Stimulated activated CD4-positive, alpha-beta T cell treated with anti-CD3 and anti-CD28 coated beads, Interleukin-4, amount 100 ng/mL, for 48 hours (primary cell): Measurements from ENCODE around the gene GPR21.

Source experiments
- DNase-seq, 2 donors: peaks; one replicate each; pipeline ENCODE4 v3.0.0-alpha.2; 2020; ENCODE audit warnings: low read depth in 2 of 2

Gene GPR21

GRCh38 chr9:123063896-123064295, 30.4 kb downstream of the GPR21 start:
- no peak for DNase-seq

GRCh38 chr9:123064716-123065115, 31.2 kb downstream of the GPR21 start:
- no peak for DNase-seq

- DNase-seq, result no peak
These were observed 31.7 kb downstream of the GPR21 start for GRCh38 chr9:123065196-123065595.

GRCh38 chr9:123067136-123067535, 33.7 kb downstream of the GPR21 start:
- no peak for DNase-seq

GRCh38 chr9:123069010-123069481, 35.6 kb downstream of the GPR21 start:
- DNase-seq, result no peak

- DNase-seq, result peak in 1 of 2 donors; percentile 2
These were observed 36.7 kb downstream of the GPR21 start for GRCh38 chr9:123070198-123070597.

- DNase-seq, result no peak
These were observed 39.0 kb downstream of the GPR21 start for GRCh38 chr9:123072407-123072995.

- DNase-seq, result no peak
These were observed 40.0 kb downstream of the GPR21 start for GRCh38 chr9:123073441-123073840.

GRCh38 chr9:123073991-123074422, 40.5 kb downstream of the GPR21 start:
- no peak for DNase-seq

GRCh38 chr9:123074628-123075027, 41.2 kb downstream of the GPR21 start:
- DNase-seq, result no peak

GRCh38 chr9:123080444-123080843, 47.0 kb downstream of the GPR21 start:
- no peak for DNase-seq

- DNase-seq, result no peak
These were observed 48.4 kb downstream of the GPR21 start for GRCh38 chr9:123081824-123082223.

GRCh38 chr9:123083680-123084079, 50.2 kb downstream of the GPR21 start:
- no peak for DNase-seq

GRCh38 chr9:123084256-123084655, 50.8 kb downstream of the GPR21 start:
- DNase-seq, result no peak
